GM18909 (cell line): ENCODE measurements around the gene REM2.

Source experiments
- ATAC-seq: cut with Tn5 transposase; IDR thresholded peaks from one replicate; pipeline ENCODE4 v1.9.1; 2021; ENCODE audit warnings: mild to moderate bottlenecking; ENCODE audit not compliant: unreplicated experiment, poor library complexity

Gene REM2

GRCh38 chr14:22926316-22926715 lies 43.3 kb downstream of the REM2 start:
- no peak for ATAC-seq

- no peak for ATAC-seq
Measured at GRCh38 chr14:22928237-22929103, 45.4 kb downstream of the REM2 start.

GRCh38 chr14:22929104-22929960 lies 46.3 kb downstream of the REM2 start, which contains the start of gene PRMT5:
TSS of gene PRMT5 (minus strand) at chr14:22929376. CDS start at chr14:22929361, 15 bp downstream.
- ATAC-seq = peak; percentile 90

DNA sequence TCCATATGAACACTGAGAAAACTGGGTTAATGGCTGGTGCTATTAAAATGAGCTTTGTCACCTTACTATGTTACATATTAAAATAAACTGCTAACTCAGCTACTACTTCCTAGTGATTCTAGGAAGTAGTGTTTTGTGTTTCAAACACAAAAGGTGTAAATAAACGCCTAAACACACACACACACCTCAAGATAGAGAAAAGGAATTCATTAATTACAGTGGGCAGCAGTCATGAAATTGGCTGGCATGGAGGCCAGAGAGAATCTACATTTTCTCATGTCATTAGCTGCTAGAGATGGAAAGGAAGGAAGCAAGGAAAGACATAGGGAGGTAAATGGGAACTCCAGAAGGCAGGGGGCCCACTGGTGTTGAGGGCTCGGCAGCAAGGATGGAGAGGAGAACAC lies 46.9 kb downstream of the REM2 start:
- ATAC-seq = no peak

GRCh38 chr14:22932146-22932545 lies 49.1 kb downstream of the REM2 start:
- ATAC-seq = no peak

DNA sequence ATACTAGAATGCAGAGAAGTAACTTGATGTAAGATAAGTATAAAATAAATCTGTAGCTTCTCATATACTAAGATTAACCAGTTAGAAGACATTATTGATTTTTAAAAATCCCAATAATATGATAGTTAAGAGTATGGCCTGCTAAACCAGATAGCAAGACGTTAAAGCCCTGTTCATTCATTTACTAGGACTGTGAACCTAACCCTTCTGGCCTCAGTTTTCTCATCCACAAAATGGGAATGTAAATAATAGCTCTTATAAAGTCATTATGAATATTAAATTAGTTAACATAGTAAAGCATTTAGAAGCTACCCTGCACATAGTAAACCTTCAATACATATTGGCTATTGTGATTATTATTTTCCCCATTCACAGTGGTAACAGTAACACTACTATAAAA lies 52.1 kb downstream of the REM2 start:
- ATAC-seq = no peak
